GM19328 (cell line): ENCODE results near the gene PDRG1.

Experiments
- ATAC-seq: cut with Tn5 transposase; IDR thresholded peaks from one replicate; pipeline ENCODE4 v1.9.1; 2021; ENCODE audit warnings: mild to moderate bottlenecking, moderate library complexity; ENCODE audit not compliant: unreplicated experiment

The PDRG1 gene

DNA sequence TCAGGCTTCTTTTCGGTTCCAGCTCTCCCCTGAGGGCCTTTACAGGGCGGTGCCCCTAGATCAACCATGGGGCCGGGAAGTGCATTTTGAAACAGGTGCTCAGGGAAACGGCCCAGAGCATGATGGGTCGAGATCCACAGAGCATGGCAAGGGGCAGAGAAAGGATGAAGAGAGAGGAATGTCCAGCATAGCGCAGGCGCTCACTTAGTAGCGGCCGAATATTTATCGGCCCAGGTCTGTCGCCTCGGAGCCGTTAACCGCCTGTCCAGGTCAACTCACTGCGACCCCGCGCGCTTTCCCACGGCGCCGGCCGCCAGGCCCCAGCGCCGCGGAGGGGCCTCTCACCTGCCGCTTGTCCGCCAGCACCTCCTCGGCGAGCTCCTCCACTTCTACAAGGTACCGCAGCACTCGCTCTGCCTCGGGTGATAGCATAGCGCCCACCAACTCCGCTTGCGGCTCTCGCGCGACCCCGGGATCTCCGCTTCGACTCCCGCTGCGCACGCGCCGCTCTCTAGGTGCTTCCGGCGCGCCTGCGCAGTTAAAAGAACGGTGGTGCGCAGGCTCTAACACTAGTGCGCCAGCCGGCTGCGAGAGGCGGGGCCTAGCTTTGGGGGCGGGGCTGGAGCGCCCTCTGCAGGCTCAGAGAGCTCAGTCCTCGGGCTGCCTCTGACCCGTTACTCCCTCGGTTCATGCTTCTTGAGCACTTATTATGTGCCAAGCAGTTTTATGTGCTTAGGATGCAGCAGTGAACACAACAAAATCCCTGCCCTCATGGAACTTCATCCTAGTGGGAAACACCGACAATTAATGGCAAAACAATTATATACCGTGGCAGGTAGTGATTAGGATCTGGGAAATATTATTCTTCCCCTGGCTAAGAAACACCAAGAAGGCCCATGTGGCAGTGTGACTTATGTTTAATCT, at the start of gene PDRG1:
Gene PDRG1 (minus strand): TSS at position 517 of the 924 bp plus-strand sequence. CDS start 85 bp downstream, at position 432.
- peak; percentile 96 for ATAC-seq

DNA sequence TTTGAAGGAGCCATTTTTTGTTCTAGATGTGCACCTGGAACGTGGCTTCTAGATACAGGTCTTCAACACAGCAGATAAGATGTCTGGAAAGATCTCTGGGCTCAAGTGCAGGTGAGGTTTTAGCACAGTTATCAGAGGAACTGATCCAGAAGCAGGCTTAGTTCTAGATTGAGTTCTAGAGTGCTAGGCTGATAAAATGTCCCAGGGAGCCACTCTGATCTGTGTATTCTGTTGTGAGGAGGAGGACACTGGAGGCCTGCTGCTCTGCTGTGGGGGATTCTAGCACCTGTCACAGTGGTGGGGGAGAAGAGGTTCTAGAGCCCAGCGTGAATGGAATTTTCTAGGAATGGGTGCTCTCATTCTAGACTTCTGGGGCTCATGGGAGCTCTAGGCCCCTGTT, 46.4 kb upstream of the PDRG1 start:
- ATAC-seq: no peak

DNA sequence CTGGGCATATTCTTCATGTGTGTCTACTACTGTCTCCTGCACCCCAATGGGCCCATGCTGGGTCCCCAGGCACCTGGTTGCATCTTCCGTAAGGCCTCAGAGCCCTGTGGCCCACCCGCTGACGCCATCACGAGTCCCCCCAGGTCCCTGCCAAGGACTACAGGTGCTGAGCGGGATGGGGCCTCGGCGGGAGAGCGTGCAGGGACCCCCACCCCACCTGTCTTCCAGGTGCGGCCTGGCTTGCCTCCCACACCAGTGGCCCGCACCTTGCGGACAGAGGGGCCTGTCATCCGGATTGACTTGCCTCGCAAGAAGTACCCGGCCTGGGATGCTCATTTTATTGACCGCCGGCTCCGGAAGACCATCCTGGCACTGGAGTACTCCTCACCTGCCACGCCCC, 45.1 kb upstream of the PDRG1 start:
- no peak for ATAC-seq

DNA sequence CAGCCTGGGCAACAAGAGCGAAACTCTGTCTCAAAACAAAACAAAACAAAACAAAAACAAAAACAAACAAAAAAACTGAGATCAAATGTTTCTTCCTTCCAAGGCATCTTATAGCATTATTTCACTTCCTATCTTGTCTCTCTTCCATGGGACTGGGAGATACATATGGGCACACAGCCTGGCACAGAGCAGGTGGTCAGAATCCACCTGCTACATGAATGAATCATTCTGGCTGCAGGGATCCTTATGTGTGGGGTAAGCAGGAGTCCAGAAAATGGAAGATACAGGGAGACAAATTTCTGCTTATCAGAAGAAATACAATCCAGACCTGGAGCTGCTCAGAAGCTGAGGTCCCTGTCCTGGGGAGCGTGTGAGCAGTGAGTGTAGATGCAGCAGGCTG, 40.2 kb upstream of the PDRG1 start:
- no peak for ATAC-seq

DNA sequence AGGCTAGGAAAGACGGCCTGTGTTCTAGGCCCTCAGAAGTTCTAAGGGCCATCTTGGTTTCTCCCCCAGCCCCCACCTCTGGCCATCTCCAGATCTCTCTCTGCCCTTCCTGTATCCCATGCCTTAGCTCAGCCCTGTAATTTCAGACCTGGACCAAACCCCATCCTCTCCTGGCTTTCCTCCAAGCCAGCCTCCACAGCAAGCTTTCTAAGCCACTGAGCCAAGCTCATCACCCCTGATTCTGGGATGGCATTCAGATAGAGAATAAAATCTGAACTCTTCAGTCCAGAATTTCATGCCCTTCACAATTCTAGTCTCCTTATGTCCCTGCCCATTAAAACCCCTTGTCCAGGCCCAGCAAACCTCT, 39.5 kb upstream of the PDRG1 start:
- no peak for ATAC-seq

DNA sequence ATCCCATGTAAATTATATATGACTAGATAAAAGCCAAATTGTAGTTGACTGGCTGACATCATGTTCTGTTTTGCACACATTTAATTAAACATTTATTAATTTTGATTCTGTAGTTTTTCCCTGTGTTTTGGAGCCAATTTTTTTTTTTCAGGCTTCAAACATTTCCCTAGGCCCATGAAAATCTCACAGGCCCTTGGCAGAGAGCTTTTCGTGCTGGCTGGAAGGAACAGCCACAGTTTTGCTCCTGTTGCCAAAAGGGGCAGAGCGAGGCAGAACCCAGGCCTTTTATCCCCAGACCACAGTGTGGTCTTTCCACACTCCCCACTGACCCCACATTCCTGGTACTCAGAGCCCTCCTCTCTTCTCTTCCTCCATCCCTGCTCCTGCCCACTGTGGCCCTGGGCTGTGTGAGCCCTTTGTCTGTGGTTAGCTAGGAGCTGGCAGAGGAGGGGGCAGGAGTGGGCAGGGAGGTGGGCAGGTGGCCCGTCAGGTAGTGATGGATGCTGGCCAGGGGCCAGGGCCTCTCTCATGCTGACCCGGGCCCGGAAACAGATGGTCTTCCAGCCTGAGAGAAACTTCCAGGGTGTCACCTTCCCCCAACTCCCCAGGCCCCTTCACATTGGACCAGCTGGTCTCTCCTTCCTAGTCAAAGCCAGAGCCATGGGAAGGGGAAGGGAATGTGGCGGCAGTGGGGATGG, 38.9 kb upstream of the PDRG1 start:
- no peak for ATAC-seq

DNA sequence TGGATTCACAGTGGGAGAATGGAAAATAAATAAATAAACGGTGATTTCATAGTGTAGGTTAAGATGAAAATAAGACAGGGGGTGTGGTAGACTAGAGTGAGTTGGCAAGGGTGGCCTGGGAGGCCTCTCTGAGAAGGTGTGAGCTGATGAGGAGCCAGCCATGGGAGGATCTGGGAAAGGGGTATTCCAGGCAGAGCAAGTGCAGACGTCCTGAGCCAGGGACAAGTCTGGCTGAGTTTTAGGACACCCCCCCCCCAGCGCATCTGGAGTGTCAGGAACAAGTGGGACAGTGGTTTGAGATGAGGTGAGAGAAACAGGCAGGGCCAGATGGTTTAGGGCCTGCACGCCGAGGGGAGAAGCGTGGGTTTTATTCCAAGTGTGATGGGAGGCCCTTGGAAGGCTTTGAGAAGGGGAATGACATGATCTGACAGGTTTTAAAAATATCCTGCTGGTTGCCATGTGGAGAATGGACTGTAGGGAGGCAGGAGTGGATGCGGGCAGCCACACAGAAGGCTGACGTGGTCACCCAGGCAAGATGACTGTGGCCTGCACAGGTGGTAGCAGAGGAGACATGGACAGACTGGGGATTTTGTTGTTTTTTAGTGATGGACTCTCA, 37.3 kb upstream of the PDRG1 start:
- ATAC-seq: no peak

DNA sequence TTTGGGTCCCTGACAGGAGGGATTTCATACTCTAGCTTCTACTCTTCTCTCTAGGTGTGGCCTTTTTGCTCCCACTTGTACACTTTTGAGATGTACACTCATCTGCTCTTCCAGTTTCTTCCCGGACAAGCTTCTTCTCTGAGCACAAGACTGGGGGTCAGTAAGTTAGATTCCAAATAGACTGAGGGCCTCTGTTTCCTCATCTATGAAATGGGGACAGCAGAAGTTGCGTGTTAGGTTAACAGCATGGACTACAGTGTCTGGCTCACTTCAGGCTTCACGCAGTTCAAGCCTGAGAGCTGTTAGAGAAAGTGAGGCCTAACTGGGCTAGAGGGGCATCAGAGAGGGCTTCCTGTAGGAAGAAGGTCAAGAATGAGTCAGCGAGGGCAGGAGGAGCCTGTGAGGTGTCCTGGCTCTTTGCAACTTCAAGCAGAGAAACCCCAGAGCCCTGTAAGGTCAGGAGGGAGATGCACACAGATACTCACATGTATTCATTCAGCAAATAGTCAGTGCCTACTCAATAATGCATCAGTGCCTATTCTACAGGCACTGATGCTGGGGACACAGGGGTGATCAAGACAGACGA, 36.7 kb upstream of the PDRG1 start:
- ATAC-seq: no peak

DNA sequence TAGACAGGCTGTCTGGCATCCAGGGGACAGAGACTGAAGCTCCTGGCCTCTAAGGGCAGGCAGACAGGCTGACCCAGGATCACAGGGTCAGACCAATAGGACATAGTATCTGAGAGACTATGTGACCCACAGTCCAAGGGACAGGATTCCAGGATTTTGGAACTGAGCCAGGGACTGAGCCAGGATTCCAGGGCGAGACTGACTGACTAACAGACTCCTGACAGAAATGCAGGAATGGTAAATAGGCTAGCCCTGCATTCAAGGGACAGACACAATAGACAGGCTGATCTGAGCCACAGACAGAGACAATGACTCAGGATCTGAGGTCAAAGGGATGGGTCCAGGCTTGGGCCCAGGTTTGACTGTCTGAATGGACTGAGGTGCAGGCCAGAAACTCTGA, 35.9 kb upstream of the PDRG1 start:
- ATAC-seq: no peak

DNA sequence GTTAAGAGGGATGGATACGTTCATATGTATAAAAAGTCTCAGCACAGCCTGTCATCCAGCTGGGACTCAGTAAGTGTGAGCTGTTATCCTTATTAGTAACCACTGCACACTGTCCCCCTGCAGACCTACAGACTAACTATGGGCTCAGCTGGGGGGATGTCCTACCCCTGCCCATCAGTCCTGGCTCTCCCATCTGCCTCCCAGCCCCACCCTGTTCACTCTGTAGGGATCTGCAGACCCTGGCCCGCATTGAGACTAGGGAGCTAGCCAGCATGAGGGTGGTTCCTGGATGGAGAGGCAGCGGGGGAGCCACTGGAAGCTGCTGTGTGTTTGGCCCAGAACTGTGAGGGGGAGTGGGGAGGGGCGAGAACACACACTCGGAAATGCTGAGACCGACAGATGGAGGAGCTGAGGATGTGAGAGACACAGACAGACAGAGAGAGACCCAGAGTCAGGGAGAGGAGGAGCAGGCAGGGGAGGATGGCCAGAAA, 33.2 kb upstream of the PDRG1 start:
- ATAC-seq: no peak

DNA sequence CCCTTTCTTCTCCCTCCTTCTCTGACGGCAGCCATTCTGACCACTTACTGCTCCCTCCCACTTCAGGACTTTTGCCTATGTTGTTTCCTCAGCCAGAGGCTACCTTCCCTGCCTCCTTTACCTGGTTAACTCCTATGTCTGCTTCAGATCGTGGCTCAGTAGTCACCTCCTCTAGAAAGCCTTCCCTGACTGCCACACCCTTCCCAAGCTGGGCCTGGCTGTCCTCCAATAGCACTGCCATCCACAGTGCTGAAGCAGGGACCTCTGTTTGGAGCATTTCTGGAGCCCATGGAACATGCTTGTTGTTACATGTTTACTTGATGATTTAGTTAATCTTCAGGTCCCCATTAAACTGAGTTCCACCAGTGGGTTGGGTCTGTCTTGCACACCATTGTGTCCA, 29.9 kb upstream of the PDRG1 start:
- no peak for ATAC-seq

DNA sequence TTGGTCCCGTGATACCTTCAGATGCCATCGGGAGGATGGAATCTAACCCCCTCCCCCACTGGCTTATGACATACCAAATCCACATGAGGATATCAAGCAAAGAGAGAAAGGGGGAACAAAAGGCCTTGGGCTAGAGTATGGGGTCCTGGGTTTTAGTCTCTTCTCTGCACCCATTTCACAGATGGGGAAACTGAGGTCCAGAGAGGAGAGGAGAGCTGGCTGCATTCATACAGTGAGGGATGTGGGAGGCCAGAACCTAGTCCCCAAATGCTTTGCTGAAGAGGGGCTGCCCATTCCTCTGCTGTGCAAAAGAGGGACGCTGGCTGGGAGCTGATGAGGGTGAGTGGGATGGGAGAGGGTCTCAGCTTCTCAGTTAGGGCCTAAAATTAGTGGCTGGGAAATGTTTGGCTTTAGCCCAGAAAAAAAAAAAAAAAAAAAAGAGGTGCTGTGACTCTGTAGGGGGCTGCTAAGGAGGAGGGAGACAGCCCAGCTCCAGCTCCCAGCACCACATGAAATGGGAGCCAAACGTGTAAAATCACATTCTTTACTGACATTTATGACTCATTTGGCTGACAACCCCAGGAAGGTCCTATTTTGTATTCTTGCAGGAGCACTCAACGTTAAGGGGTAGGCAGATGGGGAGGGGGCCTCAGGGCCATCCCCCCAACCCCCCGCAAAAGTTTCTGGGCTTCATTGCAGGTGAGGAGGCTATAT, 28.0 kb upstream of the PDRG1 start:
- no peak for ATAC-seq

DNA sequence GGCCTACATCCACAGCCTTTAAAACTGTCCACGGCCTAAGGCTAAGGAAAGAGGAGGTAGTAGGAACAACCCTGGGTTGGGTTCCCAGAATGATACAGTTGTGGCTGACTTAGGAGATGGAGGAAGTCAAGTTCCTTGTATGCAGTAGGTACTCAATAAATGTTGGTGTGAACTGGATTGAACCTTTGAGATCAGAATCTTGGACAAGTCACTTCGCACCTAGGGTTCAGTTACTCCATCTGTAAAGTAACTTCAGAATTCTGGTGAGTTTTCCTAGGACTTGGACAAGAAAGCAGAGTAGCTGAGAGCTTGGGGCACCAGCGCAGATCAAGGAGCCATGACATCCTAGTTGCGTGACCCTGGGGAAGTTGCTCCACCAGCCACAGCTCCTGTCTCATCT, 25.2 kb upstream of the PDRG1 start:
- no peak for ATAC-seq

DNA sequence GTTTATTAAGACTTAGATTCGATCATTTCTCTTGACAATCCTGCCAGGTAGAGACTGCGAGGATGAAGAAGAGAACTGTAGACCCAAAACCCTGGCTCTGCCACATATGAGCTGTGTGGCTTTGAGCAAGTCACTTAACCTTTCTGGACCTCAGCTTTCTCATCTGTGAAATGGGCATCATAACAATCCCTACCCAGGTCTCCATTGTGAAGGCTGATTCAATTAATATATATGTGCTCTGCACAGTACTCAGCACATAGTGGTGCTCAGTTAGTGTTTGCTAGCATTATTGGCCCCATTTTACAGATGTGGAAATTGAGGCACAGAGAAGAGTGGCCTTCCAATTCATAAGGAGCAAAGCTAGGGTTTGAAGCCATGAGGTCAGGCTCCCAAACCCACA, 24.0 kb upstream of the PDRG1 start:
- ATAC-seq: no peak

DNA sequence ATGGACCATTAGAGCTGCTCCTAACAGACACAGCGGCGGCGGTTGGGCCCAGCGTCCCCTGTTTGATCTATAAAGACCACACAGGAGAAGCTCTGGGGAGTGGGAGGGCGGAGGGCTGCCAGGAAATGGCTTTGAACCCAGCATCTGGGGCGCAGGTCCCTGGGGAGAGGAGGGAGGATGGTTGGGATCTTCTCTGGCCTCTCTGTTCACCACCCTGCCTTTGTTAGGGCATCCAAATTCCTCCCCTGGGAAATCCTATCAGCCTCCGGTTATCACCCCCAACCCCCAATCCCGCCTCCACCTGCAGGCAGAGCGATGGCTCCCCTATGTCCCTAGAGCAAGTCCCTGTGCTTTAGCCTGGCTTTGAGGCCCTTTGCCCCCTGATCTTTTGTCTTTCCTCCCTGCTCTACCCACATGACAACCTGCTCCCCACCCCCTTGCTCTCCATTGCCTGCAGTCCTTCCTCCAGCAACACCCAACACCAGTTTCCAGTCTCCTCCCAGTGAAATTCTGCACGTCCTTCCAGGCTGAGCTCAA, 23.2 kb upstream of the PDRG1 start:
- ATAC-seq: no peak

DNA sequence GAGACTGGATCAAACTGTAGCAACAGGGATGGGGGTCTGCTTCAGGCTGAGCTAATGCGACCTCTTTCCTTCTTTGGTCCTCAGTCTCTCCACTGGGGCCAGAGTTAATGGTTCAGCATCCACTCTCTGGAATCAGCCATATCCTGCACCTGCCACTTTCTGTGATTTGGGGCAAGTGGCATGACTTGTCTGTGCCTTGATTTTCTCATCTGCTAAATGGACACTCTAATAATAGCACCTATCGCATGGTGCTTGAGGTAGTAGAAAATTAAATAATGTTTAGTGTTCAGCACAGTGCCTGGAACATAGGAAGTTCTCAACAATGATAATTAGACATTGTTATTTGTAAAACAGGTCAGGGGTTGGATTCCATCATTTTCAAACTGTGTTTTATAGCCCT, 22.4 kb upstream of the PDRG1 start:
- ATAC-seq: no peak

DNA sequence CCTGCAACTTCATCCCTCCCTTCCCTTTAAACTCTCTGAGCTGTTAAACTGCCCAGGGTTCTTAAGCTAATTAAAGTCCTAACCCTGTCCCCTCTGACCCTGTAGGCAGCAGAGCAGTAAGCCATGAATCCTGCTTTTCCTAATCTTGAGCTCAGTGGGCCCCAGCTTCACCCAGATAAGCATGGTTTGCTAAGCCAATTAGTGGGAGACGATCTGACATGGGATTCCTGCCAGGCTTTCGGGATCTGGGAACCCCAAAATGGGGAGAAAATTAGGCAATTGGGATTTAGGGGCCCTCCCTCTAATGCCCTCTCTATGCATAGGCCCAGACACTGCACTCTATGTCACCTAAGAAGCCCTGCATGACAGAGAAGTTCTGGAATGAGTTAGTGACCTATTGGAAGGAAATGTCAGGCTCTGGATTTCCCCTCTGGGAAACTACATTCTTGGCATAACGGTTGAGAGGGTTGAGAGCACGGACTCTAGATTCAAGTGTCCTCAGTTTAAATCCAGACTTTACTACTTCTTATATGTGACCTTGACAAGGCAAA, 20.7 kb upstream of the PDRG1 start:
- ATAC-seq: no peak

DNA sequence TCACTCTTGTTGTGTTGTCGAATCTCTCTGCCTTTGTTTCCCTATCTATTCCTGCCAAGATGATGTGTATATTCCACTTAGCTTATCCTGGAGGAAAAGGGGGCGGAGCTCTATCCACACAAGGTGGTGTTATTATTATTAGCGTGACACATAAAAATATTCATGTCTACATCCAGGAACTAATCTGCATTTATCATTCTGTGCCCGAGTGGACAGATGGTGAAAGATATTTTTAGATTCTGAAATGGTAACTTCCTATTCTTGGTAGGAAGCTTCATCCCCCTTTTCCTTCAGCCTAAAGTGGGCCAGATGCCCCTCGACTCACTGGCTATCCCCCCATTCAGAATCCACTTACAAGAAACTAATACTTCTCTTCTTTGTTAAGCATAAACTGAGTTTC, 18.1 kb upstream of the PDRG1 start:
- no peak for ATAC-seq

DNA sequence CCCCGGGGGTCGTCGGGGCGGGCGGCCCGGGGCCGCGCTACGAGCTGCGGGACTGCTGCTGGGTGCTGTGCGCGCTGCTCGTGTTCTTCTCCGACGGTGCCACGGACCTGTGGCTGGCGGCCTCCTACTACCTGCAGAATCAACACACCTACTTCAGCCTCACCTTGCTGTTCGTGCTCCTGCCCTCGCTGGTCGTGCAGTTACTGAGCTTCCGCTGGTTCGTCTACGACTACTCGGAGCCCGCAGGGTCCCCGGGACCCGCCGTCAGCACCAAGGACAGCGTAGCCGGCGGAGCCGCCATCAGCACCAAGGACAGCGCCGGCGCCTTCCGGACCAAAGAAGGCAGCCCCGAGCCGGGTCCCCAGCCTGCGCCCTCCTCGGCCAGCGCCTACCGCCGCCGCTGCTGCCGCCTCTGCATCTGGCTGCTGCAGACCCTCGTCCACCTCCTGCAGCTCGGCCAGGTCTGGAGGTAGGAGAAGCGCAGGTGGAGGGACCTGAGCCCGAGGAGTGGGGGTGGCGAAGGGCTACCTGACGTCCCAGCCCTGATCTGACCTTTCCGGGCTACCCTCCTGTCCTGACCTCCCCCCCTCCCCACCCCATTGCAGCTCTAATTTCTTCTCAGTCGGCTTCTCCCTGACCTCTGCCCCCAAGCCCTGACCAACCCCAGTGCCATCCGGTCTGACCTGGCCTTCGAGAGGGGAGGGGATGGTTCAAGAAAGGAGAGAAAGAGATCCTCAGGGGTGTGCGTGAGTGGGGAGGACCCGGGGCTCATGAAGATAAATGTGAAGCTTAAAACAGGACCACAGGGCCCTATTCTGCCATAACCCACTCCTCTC, 16.7 kb upstream of the PDRG1 start:
- ATAC-seq: no peak
